Heart right ventricle (tissue), 16 donors: ENCODE measurements around the gene ASPRV1. TPM values are rescaled to one million over a fixed set of nuclear protein-coding genes. Genes with fewer than 3 reads are reported as not detected.
A peak's percentile ranks its signal among the peaks of the same experiment; 100 is the strongest.

ENCODE experiments used
- ATAC-seq, 8 donors: fragments of 200-7000 bp; cut with Tn5 transposase; one replicate each; pipeline ENCODE4 v1.9.1; 2020; ENCODE audit warnings: mild to moderate bottlenecking in 8 of 8, moderate library complexity in 8 of 8, moderate number of reproducible peaks in 1 of 8
- DNase-seq, 2 donors: peaks; one replicate each; pipeline ENCODE4 v3.0.0-alpha.2; 2020
- H3K27ac ChIP-seq, 10 donors: fragments of 200-600 bp; sonication (generic) in 2 of 10; one replicate each; pipeline versions ENCODE4 v1.5.0 to v1.8.0; 2020 to 2022; ENCODE audit warnings: mild to moderate bottlenecking in 3 of 10
- H3K27me3 ChIP-seq, 7 donors: fragments of 200-600 bp; one replicate each; pipeline ENCODE4 v1.8.0; 2021 to 2022; ENCODE audit warnings: mild to moderate bottlenecking in 2 of 7
- H3K36me3 ChIP-seq, 9 donors: fragments of 200-600 bp; sonication (generic) in 1 of 9; one replicate each; pipeline versions ENCODE4 v1.5.0 to v1.8.0; 2020 to 2022; ENCODE audit warnings: mild to moderate bottlenecking in 2 of 9
- H3K4me1 ChIP-seq, 9 donors: fragments of 200-600 bp; sonication (generic) in 1 of 9; one replicate each; pipeline versions ENCODE4 v1.5.0 to v1.8.0; 2020 to 2022; ENCODE audit warnings: mild to moderate bottlenecking in 4 of 9
- H3K4me3 ChIP-seq, 10 donors: fragments of 200-600 bp; sonication (generic) in 2 of 10; one replicate each; pipeline versions ENCODE4 v1.5.0 to v1.8.0; 2020 to 2022; ENCODE audit warnings: mild to moderate bottlenecking in 7 of 10, moderate library complexity in 2 of 10
- H3K9me3 ChIP-seq, 11 donors: fragments of 200-600 bp in 10 of 11; sonication (generic) in 2 of 11; one replicate each; pipeline versions ENCODE4 v1.5.0 to v1.8.0; 2013 to 2022; ENCODE audit warnings: mild to moderate bottlenecking in 2 of 11, control low read depth in 1 of 11, moderate library complexity in 1 of 11
- CTCF ChIP-seq, 9 donors: fragments of 200-600 bp; sonication (generic) in 2 of 9; IDR thresholded peaks; one replicate each; pipeline versions ENCODE4 v1.5.0 to v1.8.0; 2021 to 2022; ENCODE audit warnings: antibody characterized with exemption in 9 of 9, mild to moderate bottlenecking in 5 of 9, moderate library complexity in 1 of 9
- WGBS, 2 donors: extraction: QIAGEN DNeasy Blood & Tissue Kit; methylation state at CpG; one replicate each; pipeline ENCODE4 v1.1.7; 2013; ENCODE audit warnings: inconsistent platforms in 1 of 2; 5-methylcytosine and 5-hydroxymethylcytosine counted together
- intact Hi-C, 10 donors: fragments of 100-400 bp; cut with DNase I; formaldehyde crosslinking; loops; one replicate each; pipeline versions ENCODE4 v1.11.1 to v1.14.2; 2022
- polyA plus RNA-seq, 2 donors: library from polyadenylated mRNA; stranded (reverse); fragments of 200-250 nt; gene quantifications; one replicate each; pipeline ENCODE4 v1.2.3, GENCODE V29; 2013
- total RNA-seq, 10 donors: library from RNA; stranded (reverse); fragmentation: NEBNext Ultra II Directional in 3 of 10; extraction: Animal tissue kit (Norgen Biotek cat#: 25700) in 3 of 10; gene quantifications; one replicate each; pipeline versions ENCODE4 v1.2.1 to v1.2.4, GENCODE V29; 2021 to 2023
- donor health status: Arrhythmogenic right ventricular cardiomyopathy.
- donor health status: ischemic (EF 13 %, LVEDD 7.1; RV severe dilation, severe dysfunction).
- donor health status: healthy with polysubstance abuse.
- donor health status: DM: no; HTN: yes; CAD: no.
- donor health status: DM: no; HTN: no; CAD: no.
- donor health status: ischemic (EF 25% LVEDD 6.9; RV normal size, moderate dysfunction).
- donor health status: ischemic (EF 25% LVEDD 5.7; RV mildly dilated, moderate dysfunction).
- donor health status: healthy.
- donor health status: DM: yes; HTN: yes; CAD: no.
- donor health status: Ischemic cardiomyopathy.
- donor health status: ischemic (EF 35%, LVEDD 5.7; RV mildly dilated, moderate dysfunction).
- donor health status: nonischemic (EF 11% LVEDD 7.7; RV severe dilation, severe dysfunction).
- donor health status: DM: yes; HTN: yes; CAD: no.
- donor health status: PGD.
- donor health status: ischemic (EF 29% LVEDD 5.4; RV normal size, mild dysfunction).
- donor health status: nonischemic (EF 23%, LVEDD 6.1; RV moderate dilation, normal function).

The ASPRV1 gene
- total and polyA plus RNA-seq, 12 donors, result 0.36 to 1.5 (median 0.94) TPM

GRCh38 chr2:69933839-69934613 lies 27.4 kb downstream of the ASPRV1 start:
- peaks cover 5 to 64% (median 14%) of the 10 kb centered on the region in 9 donors for H3K4me1 ChIP-seq
- H3K9me3 ChIP-seq, result no peaks in the 10 kb centered on the region
- no peak overlapping the region for H3K4me3 ChIP-seq
- H3K27me3 ChIP-seq, result no peaks in the 10 kb centered on the region
- WGBS, 2 donors, result 52 to 59% methylated on average over 4 of the region's 4 CpGs
- peaks cover 0 to 70% (median 38%) of the 10 kb centered on the region in 9 donors for H3K36me3 ChIP-seq
- intact Hi-C loops, result loop anchor here in 1 of 10 donors (10.0 kb wide), 1 partner anchor 131 kb away; no protein-coding TSS in a partner anchor
- H3K27ac ChIP-seq, result peak overlapping the region in 3 of 10 donors; percentile 10 to 84 (median 15)
- ATAC-seq (peak in 6 of 8 donors; percentile 44 to 88 (median 62)), DNase-seq (no peak)
- no peak for TF ChIP-seq CTCF (IDR thresholded peaks at IDR 0.05)

- H3K36me3 ChIP-seq, result peaks cover 0 to 70% (median 31%) of the 10 kb centered on the region in 9 donors
- peaks cover 5 to 68% (median 14%) of the 10 kb centered on the region in 9 donors for H3K4me1 ChIP-seq
- ATAC-seq, result peak in 6 of 8 donors; percentile 52 to 81 (median 72)
- H3K27me3 ChIP-seq, result no peaks in the 10 kb centered on the region
- no peaks in the 10 kb centered on the region for H3K9me3 ChIP-seq
- H3K4me3 ChIP-seq, result no peak overlapping the region
- H3K27ac ChIP-seq, result peak overlapping the region in 5 of 10 donors; percentile 1 to 84 (median 15)
- intact Hi-C loops, result loop anchor here in 1 of 10 donors (10.0 kb wide), 1 partner anchor 131 kb away; no protein-coding TSS in a partner anchor
- DNase-seq, result no peak
- TF ChIP-seq CTCF (IDR thresholded peaks at IDR 0.05), result no peak
These were observed 28.1 kb downstream of the ASPRV1 start for GRCh38 chr2:69933254-69933828.

GRCh38 chr2:69932596-69932922 lies 28.9 kb downstream of the ASPRV1 start:
- H3K4me3 ChIP-seq, result no peak overlapping the region
- H3K9me3 ChIP-seq, result no peaks in the 10 kb centered on the region
- no peak for ATAC-seq
- H3K36me3 ChIP-seq, result peaks cover 0 to 69% (median 24%) of the 10 kb centered on the region in 9 donors
- H3K4me1 ChIP-seq, result peaks cover 5 to 72% (median 14%) of the 10 kb centered on the region in 9 donors
- intact Hi-C loops, result loop anchor here in 1 of 10 donors (10.0 kb wide), 1 partner anchor 132 kb away; no protein-coding TSS in a partner anchor
- DNase-seq, result no peak
- peak overlapping the region in 1 of 10 donors; percentile 84 for H3K27ac ChIP-seq
- no peak for TF ChIP-seq CTCF (IDR thresholded peaks at IDR 0.05)
- H3K27me3 ChIP-seq, result no peaks in the 10 kb centered on the region
- 85 to 90% methylated on average over 1 of the region's 1 CpG for WGBS, 2 donors

- 90 to 94% methylated on average over 7 of the region's 7 CpGs for WGBS, 2 donors
- Histone ChIP-seq H3K4me1 (peaks cover 5 to 78% (median 14%) of the 10 kb centered on the region in 9 donors), H3K27me3 (no peaks in the 10 kb centered on the region), H3K4me3 (no peak overlapping the region), H3K36me3 (peaks cover 0 to 69% (median 19%) of the 10 kb centered on the region in 9 donors), H3K9me3 (no peaks in the 10 kb centered on the region), H3K27ac (peak overlapping the region in 1 of 10 donors; percentile 84)
- no peak for ATAC-seq
- DNase-seq, result no peak
- TF ChIP-seq CTCF (IDR thresholded peaks at IDR 0.05), result no peak
- intact Hi-C loops, result loop anchor here in 1 of 10 donors (10.0 kb wide), 1 partner anchor 133 kb away; no protein-coding TSS in a partner anchor
These were observed 29.4 kb downstream of the ASPRV1 start for GRCh38 chr2:69931832-69932595.
